ENCODE results near the gene GSDME.

The GSDME gene

DNA sequence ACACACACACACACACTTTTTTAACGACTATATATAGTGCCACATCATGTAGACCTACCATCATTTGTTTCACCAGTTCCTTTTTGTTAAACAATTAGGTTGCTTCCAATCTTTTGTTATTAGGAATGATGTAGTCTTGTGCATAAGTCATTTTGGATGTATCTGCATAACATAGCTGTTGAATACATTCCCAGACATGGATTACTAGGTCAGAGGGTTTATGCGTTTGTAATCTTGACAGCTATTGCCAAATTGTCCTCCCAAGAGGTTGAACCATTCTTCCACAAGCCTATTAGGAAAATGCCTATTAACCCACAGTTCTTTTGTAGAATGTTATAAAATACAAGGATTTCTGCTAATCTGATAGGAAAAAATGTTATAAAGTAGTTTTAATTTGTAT is 96.7 kb downstream of the GSDME start:
- in situ Hi-C loops (cut with HindIII; ENCODE audit: low sequenced_read_pairs) = no loop called here

DNA sequence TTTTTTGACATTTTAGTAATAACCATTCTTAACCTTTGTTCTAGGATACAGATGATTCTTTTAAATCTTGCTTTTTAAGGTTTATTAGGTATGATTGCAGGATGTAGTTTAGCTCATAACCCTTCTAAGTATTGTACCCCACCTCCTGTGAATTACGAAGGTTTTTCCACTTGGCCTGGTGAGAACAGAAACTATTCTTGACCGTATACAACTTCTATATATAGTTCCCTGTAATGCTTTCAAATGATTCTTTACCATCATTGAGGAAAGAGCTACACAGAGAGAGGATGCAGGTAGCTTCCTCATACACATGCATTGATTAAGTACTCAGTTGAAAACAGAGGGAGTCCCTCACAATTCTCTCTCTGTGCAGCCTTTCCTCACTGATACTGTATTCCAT is 97.8 kb downstream of the GSDME start:
- in situ Hi-C loops (cut with HindIII; ENCODE audit: low sequenced_read_pairs) = no loop called here

DNA sequence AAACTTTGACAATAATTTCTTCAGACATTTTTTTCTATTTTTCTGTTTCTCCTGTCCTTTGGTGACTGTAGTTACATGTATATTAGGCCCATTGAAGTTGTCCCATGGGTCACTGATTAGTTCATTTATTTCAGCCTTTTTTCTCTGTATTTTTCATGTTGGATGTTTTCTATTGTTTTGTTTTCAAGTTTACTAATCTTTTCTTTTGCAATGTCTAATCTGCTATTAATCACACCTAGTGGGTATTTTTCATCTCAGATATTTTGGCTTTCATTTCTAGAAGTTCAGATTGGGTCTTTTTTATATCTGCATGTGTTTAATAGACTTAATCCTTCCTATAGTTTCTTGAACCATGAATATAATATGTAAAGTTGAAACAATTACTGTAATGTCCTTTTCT is 99.3 kb downstream of the GSDME start:
- in situ Hi-C loops (cut with HindIII; ENCODE audit: low sequenced_read_pairs) = no loop called here

- in situ Hi-C loops (cut with HindIII; ENCODE audit: low sequenced_read_pairs) = no loop called here
Measured at GRCh38 chr7:24656608-24657007, 100.7 kb downstream of the GSDME start.

DNA sequence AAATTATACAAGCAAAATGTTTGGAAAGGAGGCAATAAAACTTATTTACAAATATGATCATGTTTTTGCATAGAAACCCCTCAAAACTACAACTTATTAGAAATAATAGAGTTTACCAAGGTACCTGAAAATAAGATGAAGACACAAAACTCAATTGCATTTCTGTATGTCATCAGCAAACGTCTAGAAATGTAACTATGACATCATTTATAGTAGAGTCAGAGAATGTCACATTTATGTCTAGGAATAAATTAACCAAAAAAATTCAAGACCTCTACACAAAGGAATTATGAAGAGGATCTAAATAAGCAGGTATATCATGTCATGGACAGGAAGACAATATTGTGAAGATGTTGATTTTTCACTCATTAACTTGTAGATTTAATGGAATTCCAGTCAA is 103.0 kb downstream of the GSDME start:
- in situ Hi-C loops (cut with HindIII; ENCODE audit: low sequenced_read_pairs) = no loop called here

GRCh38 chr7:24653316-24654085 is 103.8 kb downstream of the GSDME start:
- in situ Hi-C loops (cut with HindIII; ENCODE audit: low sequenced_read_pairs) = no loop called here

DNA sequence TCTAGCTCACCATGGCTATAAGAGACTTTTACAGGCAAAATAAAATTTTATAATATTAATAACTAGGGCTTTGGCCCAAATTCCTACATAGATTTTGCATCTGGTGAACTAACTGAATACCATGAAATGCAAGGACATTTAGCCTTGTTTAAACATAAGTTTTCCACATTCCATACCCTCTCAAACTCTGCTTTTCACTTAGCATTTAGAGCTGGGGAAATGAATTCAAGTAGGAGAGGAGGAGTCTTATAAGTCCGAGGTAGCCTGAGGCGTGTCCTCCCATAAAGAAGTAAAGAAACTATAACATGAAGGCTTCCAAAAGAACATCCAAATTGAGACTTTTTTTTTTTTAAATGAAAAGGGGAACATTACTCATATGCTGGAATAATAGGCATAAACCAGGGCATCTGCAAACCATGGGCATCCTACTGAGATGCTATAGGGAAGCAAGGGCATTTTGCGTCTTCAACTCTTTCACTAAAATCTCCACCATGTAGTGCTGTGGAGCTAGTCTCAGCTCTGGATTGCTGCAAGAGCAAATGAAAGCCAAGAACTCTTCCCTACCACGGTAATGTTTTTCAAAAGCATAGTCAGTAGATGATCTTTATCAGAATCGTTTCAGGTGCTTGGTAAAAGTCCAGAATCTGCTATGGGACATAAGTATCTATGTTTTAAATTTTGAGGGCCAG is 104.9 kb downstream of the GSDME start:
- in situ Hi-C loops (cut with HindIII; ENCODE audit: low sequenced_read_pairs) = no loop called here
